PC-9 (cell line): Measurements from ENCODE around the gene DCST2. TPM values are rescaled to one million over a fixed set of nuclear protein-coding genes. Genes with fewer than 3 reads are reported as not detected.
A peak's percentile ranks its signal among the peaks of the same experiment; 100 is the strongest.

Experiments
- BruUV-seq: library from RNA; stranded (reverse); fragments of 400-500 nt; replicated peaks from 2 replicates; lab custom pipeline; 2021; lab: Mats Ljungman, UMichigan
- CTCF ChIA-PET: fragments of 300-600 bp; sonication (Branson Sonifier 250); formaldehyde crosslinking; loops from one replicate; lab custom pipeline; 2022; ENCODE audit warnings: antibody characterized with exemption; lab: Charles Lee
- POLR2A ChIA-PET: fragments of 300-600 bp; sonication (Branson Sonifier 250); formaldehyde crosslinking; loops from one replicate; lab custom pipeline; 2022; ENCODE audit warnings: antibody characterized with exemption; ENCODE audit not compliant: unreplicated experiment; lab: Charles Lee
- DNase-seq, 2 experiments: peaks; one replicate each; pipeline versions ENCODE4 v3.0.0 to v3.0.0-alpha.2; 2015 to 2022; ENCODE audit warnings: mixed read lengths in 1 of 2
- H2AFZ ChIP-seq: fragments of 200-600 bp; sonication (generic); 2 replicates; pipeline ENCODE4 v1.8.1; 2017; ENCODE audit warnings: antibody characterized with exemption
- H3F3A ChIP-seq: fragments of 200-600 bp; sonication (generic); 2 replicates; pipeline ENCODE4 v1.8.1; 2017; ENCODE audit warnings: antibody characterized with exemption, mild to moderate bottlenecking, low read depth; ENCODE audit not compliant: insufficient read depth
- H3K27ac ChIP-seq: fragments of 200-600 bp; sonication (generic); 2 replicates; pipeline ENCODE4 v1.6.1; 2016; ENCODE audit warnings: mixed run types
- H3K27me3 ChIP-seq: fragments of 200-600 bp; sonication (generic); 2 replicates; pipeline ENCODE4 v1.6.1; 2016; ENCODE audit warnings: low read depth, mixed run types; ENCODE audit not compliant: insufficient read depth
- H3K36me3 ChIP-seq: fragments of 200-600 bp; sonication (generic); 2 replicates; pipeline ENCODE4 v1.6.1; 2016; ENCODE audit warnings: low read depth, mixed run types
- H3K4me1 ChIP-seq: fragments of 200-600 bp; sonication (generic); replicated peaks from 2 replicates; pipeline ENCODE4 v1.6.1; 2016; ENCODE audit warnings: mixed run types; ENCODE audit not compliant: insufficient read depth
- H3K4me2 ChIP-seq: fragments of 200-600 bp; sonication (generic); 2 replicates; pipeline ENCODE4 v1.6.1; 2017; ENCODE audit warnings: mixed run types
- H3K4me3 ChIP-seq: fragments of 200-600 bp; sonication (generic); 2 replicates; pipeline ENCODE4 v1.6.1; 2016; ENCODE audit warnings: mixed run types
- H3K79me2 ChIP-seq: fragments of 200-600 bp; sonication (generic); 2 replicates; pipeline ENCODE4 v1.6.1; 2017; ENCODE audit warnings: low read depth, mixed run types
- H3K9me2 ChIP-seq: fragments of 200-600 bp; sonication (generic); 2 replicates; pipeline ENCODE4 v1.8.1; 2017; ENCODE audit warnings: mild to moderate bottlenecking; ENCODE audit not compliant: insufficient read depth
- H3K9me3 ChIP-seq: fragments of 200-600 bp; sonication (generic); 2 replicates; pipeline ENCODE4 v1.8.1; 2016; ENCODE audit warnings: low read depth; ENCODE audit not compliant: insufficient read depth
- H4K20me1 ChIP-seq: fragments of 200-600 bp; sonication (generic); 2 replicates; pipeline ENCODE4 v1.8.1; 2017; ENCODE audit not compliant: insufficient read depth
- EZH2 ChIP-seq: fragments of 200-600 bp; sonication (generic); IDR thresholded peaks from 2 replicates; pipeline ENCODE4 v1.8.0; 2017; ENCODE audit warnings: antibody characterized with exemption, low read depth
- intact Hi-C: fragments of 100-400 bp; cut with micrococcal nuclease; formaldehyde crosslinking; loops from one replicate; pipeline ENCODE4 v1.10.0; 2022; ENCODE audit not compliant: unreplicated experiment
- total RNA-seq: library from RNA; stranded (reverse); gene quantifications from 2 replicates; pipeline ENCODE4 v1.2.3, GENCODE V29; 2021
- TF ChIP-seq, protein P1 (sequence below): fragments of 200-600 bp; sonication (generic); conservative IDR thresholded peaks from 2 replicates; pipeline ENCODE4 v1.6.1; 2017; ENCODE audit warnings: mixed run types, antibody characterized with exemption, mild to moderate bottlenecking, moderate library complexity

DCST2 gene
- total RNA-seq, 1 experiment from 2014 or later, result 4.4 TPM

DNA sequence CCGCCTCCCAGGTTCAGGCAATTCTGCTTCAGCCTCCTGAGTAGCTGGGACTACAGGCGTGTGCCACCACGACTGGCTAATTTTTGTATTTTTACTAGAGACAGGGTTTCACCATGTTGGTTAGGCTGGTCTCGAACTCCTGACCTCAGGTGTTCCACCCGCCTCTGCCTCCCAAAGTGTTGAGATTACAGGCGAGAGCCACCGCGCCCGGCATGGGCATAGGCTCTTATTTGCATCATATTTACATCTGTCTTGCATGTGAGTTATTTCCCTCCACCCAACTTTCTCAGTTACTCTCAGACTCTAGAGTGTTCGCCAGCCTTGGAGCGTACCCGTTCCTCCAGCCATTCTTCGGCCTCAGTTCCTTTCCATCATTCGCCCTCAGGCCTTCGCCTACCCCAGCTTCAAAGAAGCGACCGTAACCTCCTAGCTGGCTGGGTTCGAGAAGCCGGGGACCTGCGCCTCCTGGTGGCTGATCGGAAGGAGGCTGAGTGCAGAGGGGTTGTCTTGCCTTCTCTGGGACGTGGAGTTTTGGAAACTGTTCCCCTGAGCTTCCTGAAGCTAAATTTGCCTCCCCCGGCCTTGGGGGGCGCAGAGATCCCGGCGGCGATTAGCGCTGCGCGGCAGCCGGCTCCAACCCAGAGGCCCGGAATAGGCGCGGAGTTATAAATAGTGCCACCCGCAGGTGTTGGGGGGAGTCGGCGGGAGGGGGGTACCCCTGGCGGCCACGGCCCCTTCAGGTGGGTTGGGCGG is 34.6 kb downstream of the DCST2 start:
- Histone ChIP-seq H3F3A (peaks cover 34% of the 10 kb centered on the region), H3K79me2 (peaks cover 21% of the 10 kb centered on the region), H3K9me3 (no peaks in the 10 kb centered on the region), H2AFZ (no peak overlapping the region), H3K27ac (no peak overlapping the region), H3K4me3 (no peak overlapping the region), H4K20me1 (no peaks in the 10 kb centered on the region), H3K36me3 (no peaks in the 10 kb centered on the region), H3K9me2 (no peaks in the 10 kb centered on the region), H3K4me1 (peaks cover 25% of the 10 kb centered on the region), H3K4me2 (no peak overlapping the region), H3K27me3 (no peaks in the 10 kb centered on the region)
- ChIA-PET POLR2A (no interaction called here), CTCF (interaction anchor here (0.7 kb wide), 1 partner anchor 26 kb away, joined by 4 read pairs; no protein-coding TSS in a partner anchor)
- no TSS peak for BruUV-seq
- intact Hi-C loops, result no loop called here
- TF ChIP-seq EZH2, result no peak
- TF ChIP-seq, protein P1, sequence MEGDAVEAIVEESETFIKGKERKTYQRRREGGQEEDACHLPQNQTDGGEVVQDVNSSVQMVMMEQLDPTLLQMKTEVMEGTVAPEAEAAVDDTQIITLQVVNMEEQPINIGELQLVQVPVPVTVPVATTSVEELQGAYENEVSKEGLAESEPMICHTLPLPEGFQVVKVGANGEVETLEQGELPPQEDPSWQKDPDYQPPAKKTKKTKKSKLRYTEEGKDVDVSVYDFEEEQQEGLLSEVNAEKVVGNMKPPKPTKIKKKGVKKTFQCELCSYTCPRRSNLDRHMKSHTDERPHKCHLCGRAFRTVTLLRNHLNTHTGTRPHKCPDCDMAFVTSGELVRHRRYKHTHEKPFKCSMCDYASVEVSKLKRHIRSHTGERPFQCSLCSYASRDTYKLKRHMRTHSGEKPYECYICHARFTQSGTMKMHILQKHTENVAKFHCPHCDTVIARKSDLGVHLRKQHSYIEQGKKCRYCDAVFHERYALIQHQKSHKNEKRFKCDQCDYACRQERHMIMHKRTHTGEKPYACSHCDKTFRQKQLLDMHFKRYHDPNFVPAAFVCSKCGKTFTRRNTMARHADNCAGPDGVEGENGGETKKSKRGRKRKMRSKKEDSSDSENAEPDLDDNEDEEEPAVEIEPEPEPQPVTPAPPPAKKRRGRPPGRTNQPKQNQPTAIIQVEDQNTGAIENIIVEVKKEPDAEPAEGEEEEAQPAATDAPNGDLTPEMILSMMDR, result peak; percentile 39; the same call in 1 of the 2 replicates
- no peak for DNase-seq

DNA sequence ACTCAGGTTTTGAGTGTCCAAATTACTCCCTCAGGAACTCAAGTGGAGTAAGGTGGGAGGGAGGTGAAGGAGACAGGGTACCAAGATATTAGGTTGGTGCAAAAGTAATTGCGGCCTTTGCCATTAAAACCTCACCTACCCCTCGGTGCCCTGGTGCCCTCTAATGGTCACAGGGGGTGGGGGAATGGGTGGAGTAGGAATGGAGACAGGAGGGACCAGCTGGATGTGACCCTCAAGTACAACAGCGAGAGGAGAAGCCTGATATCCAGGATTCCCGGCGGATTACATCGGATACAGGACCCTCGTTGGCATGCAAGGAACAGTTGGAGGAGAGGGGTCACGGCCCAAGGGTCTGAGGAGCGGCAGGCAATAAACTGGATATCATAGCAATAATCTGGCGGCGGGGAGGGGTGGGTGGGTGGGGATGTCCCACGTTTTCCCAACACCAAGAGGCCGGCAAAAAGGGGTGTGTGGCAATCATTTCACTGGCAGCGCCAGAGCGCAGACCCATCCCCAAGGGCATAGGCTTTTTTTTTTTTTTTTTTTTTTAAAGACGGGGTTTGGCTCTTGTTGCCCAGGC is 35.3 kb downstream of the DCST2 start:
- ChIA-PET POLR2A (no interaction called here), CTCF (no interaction called here)
- no peaks in the 10 kb centered on the region for H4K20me1 ChIP-seq
- no peaks in the 10 kb centered on the region for H3K9me2 ChIP-seq
- DNase-seq, result no peak
- H3K4me3 ChIP-seq, result no peak overlapping the region
- H3K79me2 ChIP-seq, result peaks cover 14% of the 10 kb centered on the region
- H3K4me1 ChIP-seq, result peaks cover 25% of the 10 kb centered on the region
- no peaks in the 10 kb centered on the region for H3K27me3 ChIP-seq
- no peak for TF ChIP-seq EZH2
- TF ChIP-seq, protein P1, result no peak
- H3K9me3 ChIP-seq, result no peaks in the 10 kb centered on the region
- intact Hi-C loops, result no loop called here
- no peaks in the 10 kb centered on the region for H3K36me3 ChIP-seq
- no peak overlapping the region for H3K4me2 ChIP-seq
- H3F3A ChIP-seq, result peaks cover 40% of the 10 kb centered on the region
- H2AFZ ChIP-seq, result no peak overlapping the region
- H3K27ac ChIP-seq, result no peak overlapping the region
- no TSS peak for BruUV-seq

DNA sequence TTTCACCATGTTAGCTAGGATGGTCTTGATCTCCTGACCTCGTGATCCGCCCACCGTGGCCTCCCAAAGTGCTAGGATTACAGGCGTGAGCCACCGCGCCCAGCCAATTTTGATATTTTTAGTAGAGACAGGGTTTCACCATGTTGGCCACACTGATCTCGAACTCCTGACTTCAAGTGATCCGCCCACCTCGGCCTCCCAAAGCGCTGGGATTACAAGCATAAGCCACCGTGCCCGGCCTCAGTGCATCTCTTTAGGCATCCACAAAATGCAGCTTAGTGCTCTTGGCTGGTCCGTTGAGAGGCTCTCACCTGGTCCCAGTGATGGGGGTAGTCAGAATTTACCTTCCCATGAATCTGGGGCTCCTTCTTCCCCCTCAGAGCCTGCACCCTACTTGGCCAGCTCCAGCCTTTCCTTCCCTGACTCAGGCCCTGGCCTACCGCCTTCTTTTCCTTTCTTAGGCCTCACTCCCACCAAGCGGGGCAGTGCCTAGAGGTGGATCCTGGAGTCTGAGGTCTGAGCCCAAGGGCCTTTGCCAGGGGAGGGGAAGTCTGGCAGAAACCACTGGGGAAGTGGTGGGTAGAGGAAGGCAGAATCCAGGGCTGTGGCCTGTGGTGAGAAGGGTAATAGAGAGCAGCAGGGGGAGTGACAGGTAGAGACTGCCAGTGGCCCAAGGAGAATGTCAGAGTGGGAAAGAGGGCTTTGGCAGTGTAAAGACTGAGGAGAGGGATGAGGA is 36.4 kb downstream of the DCST2 start:
- TF ChIP-seq, protein P1, result no peak
- no peak for TF ChIP-seq EZH2
- H2AFZ ChIP-seq, result no peak overlapping the region
- no peaks in the 10 kb centered on the region for H3K27me3 ChIP-seq
- no peaks in the 10 kb centered on the region for H4K20me1 ChIP-seq
- ChIA-PET POLR2A (interaction anchor here (0.6 to 0.7 kb wide), 2 partner anchors 25 to 66 kb away, joined by 6 read pairs; partner anchors contain the start of gene EFNA4), CTCF (interaction anchor here (0.7 kb wide), 1 partner anchor 10 kb away, joined by 7 read pairs; no protein-coding TSS in a partner anchor)
- BruUV-seq, result no TSS peak
- peaks cover 28% of the 10 kb centered on the region for H3K4me1 ChIP-seq
- intact Hi-C loops, result no loop called here
- no peak for DNase-seq
- H3K79me2 ChIP-seq, result peaks cover 7% of the 10 kb centered on the region; the same call in 1 of the 2 replicates
- no peaks in the 10 kb centered on the region for H3K36me3 ChIP-seq
- peaks cover 49% of the 10 kb centered on the region for H3F3A ChIP-seq
- no peaks in the 10 kb centered on the region for H3K9me3 ChIP-seq
- no peak overlapping the region for H3K4me2 ChIP-seq
- no peak overlapping the region for H3K27ac ChIP-seq
- no peaks in the 10 kb centered on the region for H3K9me2 ChIP-seq
- H3K4me3 ChIP-seq, result no peak overlapping the region
